IMR-90 (cell line): ENCODE measurements around the gene SLC22A12. TPM values are rescaled to one million over a fixed set of nuclear protein-coding genes. Genes with fewer than 3 reads are reported as not detected.

Experiments used
- ATAC-seq: fragments of 200-7000 bp; cut with Tn5 transposase; 2 replicates; pipeline ENCODE4 v1.9.1; 2020; ENCODE audit warnings: low read depth, mild to moderate bottlenecking, moderate library complexity
- BruUV-seq: library from RNA; stranded (reverse); fragments of 400-500 nt; replicated peaks from 2 replicates; lab custom pipeline; 2021; lab: Mats Ljungman, UMichigan
- CTCF ChIA-PET: fragments of 300-600 bp; formaldehyde crosslinking; extraction: SDS; loops from one replicate; lab custom pipeline; 2021; ENCODE audit warnings: antibody characterized with exemption; lab: Yijun Ruan, JAX
- POLR2A ChIA-PET: fragments of 300-600 bp; sonication (Branson Sonifier 250); formaldehyde crosslinking; loops from one replicate; lab custom pipeline; 2022; ENCODE audit warnings: antibody characterized with exemption; ENCODE audit not compliant: unreplicated experiment; lab: Charles Lee
- DNase-seq: peaks from one replicate; pipeline ENCODE4 v3.0.0; 2013
- H2AFZ ChIP-seq: replicated peaks from 2 replicates; pipeline ENCODE3; 2013; ENCODE audit warnings: low read length, mild to moderate bottlenecking; ENCODE audit not compliant: poor library complexity
- H2AK5ac ChIP-seq: 2 replicates; pipeline ENCODE4 v1.6.1; 2013; ENCODE audit warnings: low read depth, low read length, inconsistent platforms
- H2AK9ac ChIP-seq: replicated peaks from 2 replicates; pipeline ENCODE3; 2013; ENCODE audit warnings: mild to moderate bottlenecking, low read depth, low read length, moderate library complexity; ENCODE audit not compliant: poor library complexity
- H2BK120ac ChIP-seq: 2 replicates; pipeline ENCODE4 v1.6.1; 2013; ENCODE audit warnings: low read depth, low read length, inconsistent platforms
- H2BK15ac ChIP-seq: 3 replicates; pipeline ENCODE4 v1.6.1; 2013; ENCODE audit warnings: low read depth, low read length, inconsistent platforms
- H2BK20ac ChIP-seq: 2 replicates; pipeline ENCODE4 v1.6.1; 2013; ENCODE audit warnings: low read depth, mild to moderate bottlenecking, inconsistent platforms, low read length, moderate library complexity
- H2BK5ac ChIP-seq: 2 replicates; pipeline ENCODE4 v1.6.1; 2013; ENCODE audit warnings: mild to moderate bottlenecking, low read depth, low read length, inconsistent platforms; ENCODE audit not compliant: poor library complexity, severe bottlenecking
- H3K14ac ChIP-seq: replicated peaks from 2 replicates; pipeline ENCODE4 v1.6.1; 2013; ENCODE audit warnings: low read depth, low read length, inconsistent platforms
- H3K18ac ChIP-seq: 2 replicates; pipeline ENCODE4 v1.6.1; 2013; ENCODE audit warnings: low read depth, low read length, control low read depth
- H3K23ac ChIP-seq: 2 replicates; pipeline ENCODE4 v1.6.1; 2013; ENCODE audit warnings: low read depth, low read length, inconsistent platforms
- H3K27ac ChIP-seq: 2 replicates; pipeline ENCODE4 v1.5.1; 2013; ENCODE audit warnings: mild to moderate bottlenecking, control low read depth, low read length; ENCODE audit not compliant: insufficient read depth
- H3K27me3 ChIP-seq: 2 replicates; pipeline ENCODE4 v1.6.1; 2013; ENCODE audit warnings: low read length; ENCODE audit not compliant: control insufficient read depth, insufficient read depth
- H3K36me3 ChIP-seq: 2 replicates; pipeline ENCODE4 v1.6.1; 2013; ENCODE audit warnings: low read length, mixed read lengths; ENCODE audit not compliant: control insufficient read depth, insufficient read depth
- H3K4ac ChIP-seq: 2 replicates; pipeline ENCODE4 v1.6.1; 2013; ENCODE audit warnings: low read depth, low read length, inconsistent platforms
- H3K4me1 ChIP-seq: 2 replicates; pipeline ENCODE4 v1.6.1; 2013; ENCODE audit warnings: low read length, mixed read lengths; ENCODE audit not compliant: control insufficient read depth, insufficient read depth
- H3K4me2 ChIP-seq: 2 replicates; pipeline ENCODE4 v1.6.1; 2013; ENCODE audit warnings: low read depth, mild to moderate bottlenecking, control low read depth, low read length, moderate library complexity
- H3K4me3 ChIP-seq: 2 replicates; pipeline ENCODE4 v1.5.1; 2013; ENCODE audit warnings: low read depth, mild to moderate bottlenecking, control low read depth, low read length, moderate library complexity; ENCODE audit not compliant: insufficient read depth
- H3K56ac ChIP-seq: 2 replicates; pipeline ENCODE4 v1.6.1; 2013; ENCODE audit warnings: low read length, inconsistent platforms; ENCODE audit not compliant: insufficient read depth; ENCODE audit errors: extremely low read depth
- H3K79me1 ChIP-seq, 2 experiments: 2 replicates each; pipeline ENCODE4 v1.6.1; 2013; ENCODE audit warnings: low read length in 2 of 2, inconsistent platforms in 1 of 2, low read depth in 1 of 2
- H3K9ac ChIP-seq: 2 replicates; pipeline ENCODE4 v1.6.1; 2013; ENCODE audit warnings: low read depth, low read length, control low read depth
- H3K9me1 ChIP-seq: 2 replicates; pipeline ENCODE4 v1.6.1; 2013; ENCODE audit warnings: low read length, inconsistent platforms; ENCODE audit not compliant: insufficient read depth
- H3K9me3 ChIP-seq: 2 replicates; pipeline ENCODE4 v1.6.1; 2013; ENCODE audit warnings: low read length; ENCODE audit not compliant: control insufficient read depth, insufficient read depth
- H4K20me1 ChIP-seq: 2 replicates; pipeline ENCODE4 v1.6.1; 2013; ENCODE audit warnings: low read length, inconsistent platforms; ENCODE audit not compliant: insufficient read depth
- H4K5ac ChIP-seq: 2 replicates; pipeline ENCODE4 v1.6.1; 2013; ENCODE audit warnings: mild to moderate bottlenecking, low read depth, low read length, control low read depth
- H4K8ac ChIP-seq, 2 experiments: 2 replicates each; pipeline ENCODE4 v1.6.1; 2013; ENCODE audit warnings: low read depth in 2 of 2, low read length in 2 of 2, control low read depth in 1 of 2, inconsistent platforms in 1 of 2
- H4K91ac ChIP-seq: 2 replicates; pipeline ENCODE4 v1.6.1; 2013; ENCODE audit warnings: low read depth, low read length, inconsistent platforms; ENCODE audit not compliant: insufficient read depth
- BHLHE40 ChIP-seq: fragments of 150-350 bp; IDR thresholded peaks from 2 replicates; pipeline ENCODE4 v1.6.1; 2016; ENCODE audit warnings: mild to moderate bottlenecking, low read depth, low read length
- CEBPB ChIP-seq: IDR thresholded peaks from 2 replicates; pipeline ENCODE4 v1.6.1; 2012; ENCODE audit warnings: low read depth, low read length, improper control_type of control experiment
- CHD1 ChIP-seq: IDR thresholded peaks from 2 replicates; pipeline ENCODE4 v1.6.1; 2012; ENCODE audit warnings: low read depth, low read length, improper control_type of control experiment
- CTCF ChIP-seq: conservative IDR thresholded peaks from 2 replicates; pipeline ENCODE4 v1.5.1; 2012; ENCODE audit warnings: mild to moderate bottlenecking, low read depth, low read length, improper control_type of control experiment
- ELK1 ChIP-seq: fragments of 150-350 bp; IDR thresholded peaks from 2 replicates; pipeline ENCODE4 v1.6.1; 2016; ENCODE audit warnings: low read depth, mild to moderate bottlenecking, low read length, moderate library complexity, borderline replicate concordance
- FOS ChIP-seq: fragments of 150-350 bp; IDR thresholded peaks from 2 replicates; pipeline ENCODE4 v1.6.1; 2016; ENCODE audit warnings: low read depth, low read length
- MAFK ChIP-seq: IDR thresholded peaks from 2 replicates; pipeline ENCODE4 v1.6.1; 2012; ENCODE audit warnings: low read depth, low read length, improper control_type of control experiment
- MAZ ChIP-seq: IDR thresholded peaks from 2 replicates; pipeline ENCODE4 v1.6.1; 2012; ENCODE audit warnings: low read depth, mild to moderate bottlenecking, low read length, improper control_type of control experiment, moderate library complexity, borderline replicate concordance
- MXI1 ChIP-seq: IDR thresholded peaks from 2 replicates; pipeline ENCODE4 v1.6.1; 2012; ENCODE audit warnings: low read depth, mild to moderate bottlenecking, low read length, moderate library complexity, borderline replicate concordance
- NFE2L2 ChIP-seq: fragments of 150-350 bp; IDR thresholded peaks from 2 replicates; pipeline ENCODE4 v1.6.1; 2016; ENCODE audit warnings: low read depth, mild to moderate bottlenecking, low read length
- POLR2A ChIP-seq: IDR thresholded peaks from 2 replicates; pipeline ENCODE4 v1.6.1; 2012; ENCODE audit warnings: mild to moderate bottlenecking, low read depth, low read length
- RAD21 ChIP-seq: IDR thresholded peaks from 2 replicates; pipeline ENCODE4 v1.6.1; 2012; ENCODE audit warnings: low read length, improper control_type of control experiment
- RCOR1 ChIP-seq: IDR thresholded peaks from 2 replicates; pipeline ENCODE4 v1.6.1; 2012; ENCODE audit warnings: mild to moderate bottlenecking, low read length, improper control_type of control experiment; ENCODE audit not compliant: insufficient replicate concordance
- RFX5 ChIP-seq: IDR thresholded peaks from 2 replicates; pipeline ENCODE4 v1.8.0; 2012; ENCODE audit warnings: low read depth, mild to moderate bottlenecking, low read length, moderate library complexity
- SMC3 ChIP-seq: fragments of 150-350 bp; IDR thresholded peaks from 2 replicates; pipeline ENCODE4 v1.6.1; 2016; ENCODE audit warnings: low read depth, mild to moderate bottlenecking, antibody characterized with exemption, low read length, moderate library complexity
- USF2 ChIP-seq: fragments of 150-350 bp; IDR thresholded peaks from 2 replicates; pipeline ENCODE4 v1.6.1; 2017; ENCODE audit warnings: mild to moderate bottlenecking, antibody characterized with exemption, low read length, low read depth
- WGBS, 2 experiments: methylation state at CpG; one replicate each; pipeline versions ENCODE4 v1.1.5 to v1.1.7; 2013; ENCODE audit warnings: missing lambda C conversion rate in 2 of 2; ENCODE audit not compliant: insufficient read length in 1 of 2; ENCODE audit errors: extremely low coverage in 2 of 2; 5-methylcytosine and 5-hydroxymethylcytosine counted together
- dilution Hi-C: fragments of 300-500 bp; cut with HindIII; formaldehyde crosslinking; loops from one replicate; pipeline ENCODE4 v1.14.3; 2018; ENCODE audit warnings: low sequenced_read_pairs; ENCODE audit not compliant: unreplicated experiment
- in situ Hi-C: fragments of 300-500 bp; cut with MboI; formaldehyde crosslinking; loops from 3 replicates; pipeline ENCODE4 v1.14.3; 2019; ENCODE audit warnings: low sequenced_read_pairs, inconsistent platforms, mixed read lengths
- intact Hi-C: fragments of 100-400 bp; cut with micrococcal nuclease; formaldehyde crosslinking; loops from 2 replicates; pipeline ENCODE4 v1.10.0; 2022
- polyA plus RNA-seq, 3 experiments: library from polyadenylated mRNA; depleted of rRNA; stranded (reverse); fragments of >200 nt; gene quantifications; 2 replicates each; pipeline ENCODE4 v1.2.3, GENCODE V29; 2012; ENCODE audit warnings: low replicate concordance in 1 of 3
- total RNA-seq: library from RNA; depleted of rRNA; stranded (reverse); fragments of >200 nt; gene quantifications from 2 replicates; pipeline ENCODE4 v1.2.3, GENCODE V29; 2012

Gene SLC22A12
- total and polyA plus RNA-seq, 2 of the 4 experiments (the other 2 are of a cell fraction): not detected

- H3K4me2 ChIP-seq: no peak overlapping the region
- no peak overlapping the region for H3K9ac ChIP-seq
- no peaks in the 10 kb centered on the region for H3K79me1 ChIP-seq
- H2BK15ac ChIP-seq: no peak overlapping the region
- no TSS peak for BruUV-seq
- ATAC-seq: no peak
- in situ Hi-C loops (no loop called here), dilution Hi-C loops (no loop called here), intact Hi-C loops (no loop called here)
- TF ChIP-seq CEBPB (no peak), ELK1 (no peak), POLR2A (no peak), NFE2L2 (no peak), BHLHE40 (no peak), RAD21 (no peak), MAFK (no peak), MXI1 (no peak), RCOR1 (no peak), USF2 (no peak), CTCF (no peak), RFX5 (no peak), FOS (no peak), CHD1 (no peak), MAZ (no peak), SMC3 (no peak)
- no peak overlapping the region for H3K18ac ChIP-seq
- H4K5ac ChIP-seq: no peak overlapping the region
- H4K8ac ChIP-seq: no peak overlapping the region
- no peak overlapping the region for H2BK120ac ChIP-seq
- H3K4me3 ChIP-seq: no peak overlapping the region
- H3K9me1 ChIP-seq: no peaks in the 10 kb centered on the region
- H3K4ac ChIP-seq: no peak overlapping the region
- H2AFZ ChIP-seq: no peak overlapping the region
- ChIA-PET CTCF (no interaction called here), POLR2A (no interaction called here)
- H3K14ac ChIP-seq: no peak overlapping the region
- H3K9me3 ChIP-seq: no peaks in the 10 kb centered on the region
- no peaks in the 10 kb centered on the region for H3K4me1 ChIP-seq
- no peaks in the 10 kb centered on the region for H3K36me3 ChIP-seq
- no peak overlapping the region for H4K91ac ChIP-seq
- no peak overlapping the region for H3K56ac ChIP-seq
- no peak overlapping the region for H2BK20ac ChIP-seq
- H3K23ac ChIP-seq: no peak overlapping the region
- no peaks in the 10 kb centered on the region for H4K20me1 ChIP-seq
- H2AK9ac ChIP-seq: no peak overlapping the region
- H2BK5ac ChIP-seq: no peak overlapping the region
- H3K27me3 ChIP-seq: peaks cover 65% of the 10 kb centered on the region
- DNase-seq: no peak
- no peak overlapping the region for H3K27ac ChIP-seq
- WGBS, 2 experiments: no CpG with 5 or more reads among the region's 3 CpGs
- H2AK5ac ChIP-seq: no peak overlapping the region
Observed at GRCh38 chr11:64610596-64610995, 19.6 kb downstream of the SLC22A12 start.
